ENCODE results near the gene SLC25A34.

The SLC25A34 gene

DNA sequence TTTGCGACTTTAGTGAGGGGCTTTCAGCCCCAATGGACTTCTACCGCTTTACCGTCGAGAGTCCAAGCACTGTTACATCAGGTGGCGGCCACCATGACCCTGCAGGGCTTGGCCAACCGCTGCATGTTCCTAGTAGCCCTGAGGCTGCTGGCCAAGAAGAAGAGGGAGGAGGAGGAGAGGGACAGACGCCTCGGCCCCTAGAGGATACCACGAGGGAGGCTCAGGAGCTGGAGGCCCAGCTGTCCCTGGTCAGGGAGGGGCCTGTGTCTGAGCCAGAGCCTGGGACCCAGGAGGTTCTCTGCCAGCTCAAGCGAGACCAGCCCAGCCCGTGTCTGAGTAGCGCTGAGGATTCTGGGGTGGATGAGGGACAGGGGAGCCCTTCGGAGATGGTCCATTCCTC, 8.6 kb upstream of the SLC25A34 start:
- H3K4me3 ChIP-seq (ENCODE audit: low read depth, low read length): no peak overlapping the region
- no peak for DNase-seq (ENCODE audit: low read depth)
- TF ChIP-seq, protein P1, sequence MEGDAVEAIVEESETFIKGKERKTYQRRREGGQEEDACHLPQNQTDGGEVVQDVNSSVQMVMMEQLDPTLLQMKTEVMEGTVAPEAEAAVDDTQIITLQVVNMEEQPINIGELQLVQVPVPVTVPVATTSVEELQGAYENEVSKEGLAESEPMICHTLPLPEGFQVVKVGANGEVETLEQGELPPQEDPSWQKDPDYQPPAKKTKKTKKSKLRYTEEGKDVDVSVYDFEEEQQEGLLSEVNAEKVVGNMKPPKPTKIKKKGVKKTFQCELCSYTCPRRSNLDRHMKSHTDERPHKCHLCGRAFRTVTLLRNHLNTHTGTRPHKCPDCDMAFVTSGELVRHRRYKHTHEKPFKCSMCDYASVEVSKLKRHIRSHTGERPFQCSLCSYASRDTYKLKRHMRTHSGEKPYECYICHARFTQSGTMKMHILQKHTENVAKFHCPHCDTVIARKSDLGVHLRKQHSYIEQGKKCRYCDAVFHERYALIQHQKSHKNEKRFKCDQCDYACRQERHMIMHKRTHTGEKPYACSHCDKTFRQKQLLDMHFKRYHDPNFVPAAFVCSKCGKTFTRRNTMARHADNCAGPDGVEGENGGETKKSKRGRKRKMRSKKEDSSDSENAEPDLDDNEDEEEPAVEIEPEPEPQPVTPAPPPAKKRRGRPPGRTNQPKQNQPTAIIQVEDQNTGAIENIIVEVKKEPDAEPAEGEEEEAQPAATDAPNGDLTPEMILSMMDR (conservative IDR thresholded peaks at IDR 0.05; ENCODE audit: low read depth, low read length): no peak

DNA sequence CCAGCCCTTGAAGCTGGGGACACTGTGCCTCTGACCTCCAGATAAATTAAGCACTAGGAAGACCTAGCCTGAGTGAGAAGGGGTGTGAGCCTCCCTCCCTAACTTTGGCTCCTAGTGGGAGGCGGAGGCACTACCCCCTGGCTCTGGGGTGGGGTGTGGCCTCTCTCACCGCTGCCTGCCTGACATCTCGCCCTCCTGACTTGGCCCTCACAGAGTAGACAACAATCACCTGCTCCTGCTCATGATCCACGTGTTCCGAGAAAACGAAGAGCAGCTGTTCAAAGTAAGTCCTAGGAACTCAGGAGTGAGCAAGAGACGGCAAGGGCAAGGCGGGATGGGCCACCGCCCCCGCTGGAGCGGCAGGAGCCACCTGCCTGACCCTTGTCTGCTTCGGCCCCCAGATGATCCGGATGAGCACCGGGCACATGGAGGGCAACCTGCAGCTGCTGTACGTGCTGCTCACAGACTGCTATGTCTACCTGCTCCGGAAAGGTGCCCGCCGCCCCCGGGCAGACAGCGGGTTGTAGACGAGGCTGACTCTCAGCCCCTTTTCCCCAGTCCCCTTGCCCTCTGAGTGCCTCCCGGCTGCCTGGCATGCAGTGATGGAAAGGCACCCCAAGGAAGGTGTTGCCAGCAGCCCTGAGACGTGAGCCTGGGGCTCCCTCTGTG, 8.1 kb upstream of the SLC25A34 start:
- no peak for DNase-seq (ENCODE audit: low read depth)
- TF ChIP-seq, protein P1 (conservative IDR thresholded peaks at IDR 0.05; ENCODE audit: low read depth, low read length): no peak
- H3K4me3 ChIP-seq (ENCODE audit: low read depth, low read length): no peak overlapping the region

DNA sequence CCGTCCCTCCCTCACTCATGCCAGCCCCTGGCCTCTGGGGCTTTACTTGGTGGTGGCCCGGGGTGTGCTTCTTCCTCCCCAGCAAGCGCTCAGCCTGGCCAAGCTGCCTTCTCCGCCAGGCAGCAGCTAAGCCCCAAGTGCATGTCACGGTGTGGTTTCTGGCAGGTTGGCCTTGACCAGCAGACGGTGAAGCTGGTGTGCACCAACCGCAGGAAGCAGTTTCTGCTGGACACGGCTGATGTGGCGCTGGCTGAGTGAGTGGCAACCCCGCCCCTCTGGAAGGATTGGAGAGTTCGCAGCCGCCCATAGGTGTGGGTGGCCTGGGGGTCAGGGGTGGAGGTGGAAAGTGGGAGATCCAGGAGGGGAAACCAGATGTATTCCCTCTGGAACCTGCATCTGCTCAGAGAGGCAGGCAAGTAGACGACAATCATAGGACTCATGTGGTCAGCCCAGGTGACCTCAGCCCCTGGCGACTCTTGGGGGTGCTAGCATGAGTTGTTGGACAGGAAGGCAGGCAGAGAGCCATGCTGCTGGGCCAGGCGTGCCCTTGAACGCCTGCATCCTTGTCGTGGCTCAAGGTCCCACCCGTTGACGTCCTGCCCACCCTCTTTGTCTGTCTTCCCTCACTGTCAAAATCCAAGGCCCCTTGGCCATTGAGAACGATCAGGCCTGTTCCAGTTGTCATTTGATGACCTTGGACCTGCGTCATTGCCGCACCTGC, 7.0 kb upstream of the SLC25A34 start:
- DNase-seq (ENCODE audit: low read depth): no peak
- H3K4me3 ChIP-seq (ENCODE audit: low read depth, low read length): no peak overlapping the region
- TF ChIP-seq, protein P1 (conservative IDR thresholded peaks at IDR 0.05; ENCODE audit: low read depth, low read length): no peak

DNA sequence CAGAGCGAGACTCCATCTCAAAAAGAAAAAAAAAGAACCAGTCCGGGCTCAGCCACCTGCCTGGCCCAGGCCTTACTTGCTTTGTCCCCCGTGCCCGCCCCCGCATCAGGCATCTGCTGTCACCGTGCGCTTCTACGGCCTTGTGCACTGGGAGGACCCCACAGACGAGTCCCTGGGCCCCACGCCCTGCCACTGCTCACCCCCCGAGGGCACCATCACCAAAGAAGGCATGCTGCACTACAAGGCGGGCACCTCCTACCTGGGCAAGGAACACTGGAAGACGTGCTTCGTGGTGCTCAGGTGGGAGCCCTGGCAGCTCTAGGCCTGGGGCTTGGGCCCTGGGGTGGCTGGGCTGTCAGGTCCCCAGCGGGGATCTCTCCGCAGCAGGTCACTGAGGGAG, 5.6 kb upstream of the SLC25A34 start:
- H3K4me3 ChIP-seq (ENCODE audit: low read depth, low read length): no peak overlapping the region

DNA sequence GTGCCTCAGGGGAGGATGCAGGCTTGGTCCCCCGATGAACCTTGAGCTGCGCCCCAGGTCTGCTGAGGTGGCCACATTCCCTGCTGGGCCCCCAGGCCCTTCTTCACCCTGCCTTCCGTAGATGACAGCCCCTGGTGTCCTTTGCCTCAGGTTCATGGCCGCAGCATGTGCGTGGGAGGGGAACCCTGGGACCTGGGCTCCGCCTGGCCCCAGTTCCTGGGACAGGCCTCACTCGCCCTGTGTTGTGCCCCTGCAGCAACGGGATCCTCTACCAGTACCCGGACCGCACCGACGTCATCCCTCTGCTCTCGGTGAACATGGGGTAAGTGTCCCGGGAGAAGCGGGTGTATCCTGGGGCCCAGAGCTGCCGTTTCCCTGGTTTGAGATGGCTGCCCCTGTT, 5.1 kb upstream of the SLC25A34 start:
- TF ChIP-seq, protein P1 (conservative IDR thresholded peaks at IDR 0.05; ENCODE audit: low read depth, low read length): no peak
- DNase-seq (ENCODE audit: low read depth): no peak

More for the DNA sequence above, 5.6 kb upstream of the SLC25A34 start:
- TF ChIP-seq, protein P1 (conservative IDR thresholded peaks at IDR 0.05; ENCODE audit: low read depth, low read length): no peak
- DNase-seq (ENCODE audit: low read depth): no peak

DNA sequence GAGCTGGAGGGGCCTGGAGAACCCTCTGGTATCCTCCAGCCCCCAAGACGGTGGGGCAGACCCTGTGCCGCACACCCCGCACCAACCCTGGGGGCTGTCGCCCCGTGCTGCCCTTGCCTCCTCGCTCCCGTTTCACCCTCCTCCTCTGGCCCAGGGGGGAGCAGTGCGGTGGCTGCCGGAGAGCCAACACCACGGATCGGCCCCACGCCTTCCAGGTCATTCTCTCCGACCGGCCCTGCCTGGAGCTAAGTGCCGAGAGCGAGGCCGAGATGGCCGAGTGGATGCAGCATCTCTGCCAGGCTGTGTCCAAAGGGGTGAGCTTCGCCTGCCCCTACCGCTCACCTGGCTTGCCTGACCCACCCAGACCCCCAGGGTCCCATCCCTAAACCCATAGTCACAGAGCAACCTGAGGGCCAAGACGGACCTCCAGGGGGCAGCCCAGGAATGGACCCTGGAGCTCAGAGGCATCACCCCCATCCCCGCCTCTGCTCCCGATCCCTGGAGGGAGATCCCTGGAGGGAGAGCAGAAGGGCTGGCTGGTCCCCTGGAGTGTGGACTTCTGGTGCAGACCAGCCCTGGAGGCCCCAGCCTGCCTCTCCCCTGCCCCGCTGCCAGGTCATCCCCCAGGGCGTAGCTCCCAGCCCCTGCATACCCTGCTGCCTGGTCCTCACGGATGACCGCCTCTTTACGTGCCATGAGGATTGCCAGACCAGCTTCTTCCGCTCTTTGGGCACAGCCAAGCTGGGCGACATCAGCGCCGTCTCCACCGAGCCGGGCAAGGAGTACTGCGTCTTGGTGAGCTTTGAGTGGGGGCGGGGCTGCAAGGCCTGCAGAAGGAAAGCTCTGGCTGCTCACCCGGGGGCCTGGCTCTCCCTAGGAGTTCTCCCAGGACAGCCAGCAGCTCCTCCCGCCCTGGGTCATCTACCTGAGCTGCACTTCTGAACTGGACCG, 4.0 kb upstream of the SLC25A34 start:
- no peak for DNase-seq (ENCODE audit: low read depth)
- TF ChIP-seq, protein P1 (conservative IDR thresholded peaks at IDR 0.05; ENCODE audit: low read depth, low read length): no peak
- no peak overlapping the region for H3K4me3 ChIP-seq (ENCODE audit: low read depth, low read length)

More for the DNA sequence above, 5.1 kb upstream of the SLC25A34 start:
- no peak overlapping the region for H3K4me3 ChIP-seq (ENCODE audit: low read depth, low read length)
